Transverse colon (tissue), 4 donors: ENCODE results near the gene TMEM31. TPM values are rescaled to one million over a fixed set of nuclear protein-coding genes. Genes with fewer than 3 reads are reported as not detected.

Experiments
- DNase-seq: peaks from one replicate; pipeline ENCODE4 v3.0.0-alpha.2; 2019
- H3K27ac ChIP-seq, 4 donors: fragments of 200-600 bp; sonication (generic); 2 replicates each; pipeline ENCODE4 v1.5.1; 2016 to 2018; ENCODE audit warnings: inconsistent platforms in 4 of 4
- H3K27me3 ChIP-seq: fragments of 200-600 bp; sonication (generic); 2 replicates; pipeline ENCODE4 v1.5.1; 2017; ENCODE audit warnings: inconsistent platforms
- H3K36me3 ChIP-seq, 4 donors: fragments of 200-600 bp; sonication (generic); 2 replicates each; pipeline ENCODE4 v1.5.1; 2017 to 2019; ENCODE audit warnings: inconsistent platforms in 4 of 4
- H3K4me1 ChIP-seq, 4 donors: fragments of 200-600 bp; sonication (generic); 2 replicates each; pipeline ENCODE4 v1.5.1; 2017 to 2020; ENCODE audit warnings: inconsistent platforms in 4 of 4
- H3K4me3 ChIP-seq, 4 donors: fragments of 200-600 bp; sonication (generic); 1 replicate in 1 of 4; 2 replicates in 3 of 4; pipeline versions ENCODE4 v1.5.1 to v1.6.1; 2017 to 2019; ENCODE audit warnings: inconsistent platforms in 4 of 4
- H3K9me3 ChIP-seq, 2 donors: fragments of 200-600 bp; sonication (generic); 2 replicates each; pipeline ENCODE4 v1.5.1; 2017 to 2019; ENCODE audit warnings: inconsistent platforms in 2 of 2
- CTCF ChIP-seq, 5 experiments: fragments of 200-600 bp in 3 of 5; fragments of 450-650 bp in 2 of 5; sonication (generic) in 3 of 5; IDR thresholded peaks; 1 replicate in 2 of 5; 2 replicates in 3 of 5; pipeline ENCODE4 v1.5.1; 2016 to 2017; ENCODE audit warnings: antibody characterized with exemption in 5 of 5, inconsistent platforms in 3 of 5, mild to moderate bottlenecking in 2 of 5, moderate library complexity in 1 of 5
- EP300 ChIP-seq: sonication (generic); formaldehyde crosslinking; IDR thresholded peaks from one replicate; pipeline ENCODE4 v1.6.1; 2017; ENCODE audit warnings: antibody characterized with exemption, low read depth
- POLR2A ChIP-seq: fragments of 450-650 bp; IDR thresholded peaks from one replicate; pipeline ENCODE4 v1.6.1; 2016; ENCODE audit warnings: antibody characterized with exemption, mild to moderate bottlenecking, moderate library complexity
- POLR2AphosphoS5 ChIP-seq, 3 donors: sonication (generic); formaldehyde crosslinking; IDR thresholded peaks; one replicate each; pipeline ENCODE4 v1.6.1; 2016; ENCODE audit warnings: antibody characterized with exemption in 3 of 3
- WGBS, 2 donors: methylation state at CpG; one replicate each; pipeline ENCODE4 v1.1.5; 2018; ENCODE audit warnings: low coverage in 1 of 2; 5-methylcytosine and 5-hydroxymethylcytosine counted together
- in situ Hi-C, 4 donors: fragments of 200-750 bp; cut with MboI; loops; one replicate each; pipeline versions ENCODE4 v1.15.0 to v1.15.1; 2017; ENCODE audit warnings: low sequenced_read_pairs in 3 of 4, low pct_ligation_motif_present in 1 of 4, low pct_unique_long_range_greater_than_20kb in 1 of 4
- intact Hi-C: fragments of 100-400 bp; cut with DNase I; formaldehyde crosslinking; loops from one replicate; pipeline ENCODE4 v1.15.1; 2023; ENCODE audit warnings: low total_unique reads
- total RNA-seq, 4 donors: library from RNA; depleted of rRNA; stranded (reverse); fragments of >200 nt; gene quantifications; one replicate each; pipeline ENCODE4 v1.1.0, GENCODE V29; 2016

TMEM31 gene
- total RNA-seq: not detected

DNA sequence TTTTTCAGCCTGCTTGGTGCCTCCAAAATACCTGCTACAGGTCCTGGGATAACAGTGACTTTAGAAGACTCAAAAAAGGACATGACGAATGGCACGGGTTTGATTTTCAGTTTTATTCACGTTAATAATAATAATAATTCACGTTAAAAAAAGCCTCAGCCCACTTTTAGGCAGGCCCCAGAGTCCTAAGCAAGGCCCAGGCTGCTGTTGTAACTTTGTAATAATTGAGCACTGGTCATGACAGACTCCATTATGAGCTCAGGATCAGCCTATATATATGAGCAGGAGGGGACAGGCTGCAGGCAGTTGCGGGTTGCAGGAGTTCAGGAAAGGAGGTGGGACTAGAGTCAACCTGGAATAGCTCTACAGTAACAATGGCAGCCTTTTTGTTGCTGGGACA lies at the start of gene TMEM31:
TSS of gene TMEM31 (plus strand) at position 301 of the 400 bp plus-strand sequence. CDS start 1,350 bp downstream, outside the sequence.
- WGBS, 2 donors: 82% methylated on average over 5 of the region's 5 CpGs; no CpG with 5 or more reads in 1 of the 2 donors
- intact Hi-C loops: no loop called here
- no peak for DNase-seq

GRCh38 chrX:103663981-103664762 lies 46.5 kb upstream of the TMEM31 start:
- TF ChIP-seq POLR2AphosphoS5 (IDR thresholded peaks at IDR 0.05): no peak
- no peak for TF ChIP-seq CTCF (IDR thresholded peaks at IDR 0.05)
- no peak for TF ChIP-seq EP300
- no peak for TF ChIP-seq POLR2A
- Histone ChIP-seq H3K9me3 (no peaks in the 10 kb centered on the region), H3K36me3 (no peaks in the 10 kb centered on the region), H3K4me3 (no peak overlapping the region), H3K4me1 (no peaks in the 10 kb centered on the region), H3K27me3 (no peaks in the 10 kb centered on the region), H3K27ac (no peak overlapping the region)
- DNase-seq: no peak
- WGBS, 2 donors: 29 to 48% methylated on average over 6 to 23 of the region's 23 CpGs
- in situ Hi-C loops: no loop called here
- intact Hi-C loops: no loop called here

More for the DNA sequence above, at the start of gene TMEM31:
- in situ Hi-C loops: no loop called here
- no peak within 1 kb of the TSS for H3K4me3 ChIP-seq
- H3K27me3 ChIP-seq: no peaks in the 10 kb centered on the region
- H3K27ac ChIP-seq: no peak within 1 kb of the TSS
- no peaks in the 10 kb centered on the region for H3K9me3 ChIP-seq
- TF ChIP-seq POLR2AphosphoS5 (IDR thresholded peaks at IDR 0.05) (no peak), POLR2A (no peak), CTCF (IDR thresholded peaks at IDR 0.05) (no peak), EP300 (no peak)
- H3K4me1 ChIP-seq: no peaks in the 10 kb centered on the region
- no peaks in the 10 kb centered on the region for H3K36me3 ChIP-seq

DNA sequence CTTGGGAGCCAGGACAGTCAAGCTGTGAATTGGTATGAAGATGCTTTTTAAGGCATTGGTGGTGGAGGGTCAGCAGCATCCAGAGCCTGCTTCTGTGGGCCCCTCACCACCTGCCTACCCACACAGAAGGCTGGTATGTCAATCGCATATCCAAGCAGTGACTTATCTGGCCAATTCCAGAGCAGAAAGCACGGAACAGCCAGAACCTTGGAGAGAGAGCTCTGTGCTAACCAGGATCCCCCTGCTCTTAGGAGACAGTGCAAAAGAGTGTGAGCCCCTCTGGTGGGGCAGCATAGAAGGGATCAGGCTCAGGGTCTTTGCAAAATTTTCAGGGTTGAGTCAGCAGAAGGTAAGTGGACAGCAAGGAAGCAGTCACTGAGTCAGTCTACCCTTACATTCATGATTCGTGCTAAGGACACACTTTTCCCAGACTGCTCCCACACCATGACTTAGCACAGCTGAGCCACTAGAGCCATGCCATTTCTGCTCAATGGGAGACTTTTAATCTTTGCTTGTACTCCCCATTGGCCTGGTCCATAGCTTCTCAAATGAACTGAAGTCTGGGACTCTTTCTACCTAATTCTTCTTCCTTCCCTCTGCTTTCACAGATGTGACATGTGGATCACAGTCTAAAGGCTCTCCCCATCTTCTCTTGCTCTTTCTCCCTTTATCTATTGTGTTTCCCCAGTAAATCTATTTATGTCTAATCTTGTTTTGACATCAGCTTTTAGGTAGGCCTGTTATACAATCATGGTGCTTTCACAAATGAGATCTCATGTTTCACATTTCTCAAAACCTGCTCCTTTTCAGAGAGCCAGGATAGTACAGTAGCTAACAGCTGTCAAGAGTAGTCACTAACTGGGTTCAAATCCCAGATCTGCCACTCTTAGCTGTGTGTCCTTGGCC lies 44.3 kb upstream of the TMEM31 start:
- no peak for DNase-seq
- H3K36me3 ChIP-seq: no peaks in the 10 kb centered on the region
- no peak overlapping the region for H3K27ac ChIP-seq
- in situ Hi-C loops (no loop called here), intact Hi-C loops (no loop called here)
- 66% methylated on average over 3 of the region's 3 CpGs; no CpG with 5 or more reads in 1 of the 2 donors for WGBS, 2 donors
- H3K4me1 ChIP-seq: no peaks in the 10 kb centered on the region
- H3K9me3 ChIP-seq: no peaks in the 10 kb centered on the region
- H3K4me3 ChIP-seq: no peak overlapping the region
- no peaks in the 10 kb centered on the region for H3K27me3 ChIP-seq
- no peak for TF ChIP-seq POLR2A
- no peak for TF ChIP-seq EP300
- no peak for TF ChIP-seq CTCF (IDR thresholded peaks at IDR 0.05)
- no peak for TF ChIP-seq POLR2AphosphoS5 (IDR thresholded peaks at IDR 0.05)

DNA sequence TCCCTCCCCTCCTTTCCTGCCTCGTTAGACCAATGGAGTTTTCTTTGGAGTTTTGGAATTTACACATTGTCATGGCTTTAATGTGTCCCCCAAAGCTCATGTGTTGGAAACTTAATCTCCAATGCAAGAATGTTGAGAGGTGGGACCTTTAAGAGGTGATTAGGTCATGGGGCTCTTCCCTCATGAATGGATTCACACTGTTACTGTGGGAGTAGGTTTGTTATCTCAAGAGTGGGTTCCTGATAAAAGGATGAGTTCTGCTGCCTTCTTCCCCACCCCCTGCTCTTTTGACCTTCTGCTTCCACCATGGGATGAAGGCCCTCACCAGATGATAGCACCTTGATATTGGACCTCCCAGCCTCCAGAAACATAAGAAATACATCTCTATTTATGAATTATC lies 41.0 kb upstream of the TMEM31 start:
- Histone ChIP-seq H3K27me3 (no peaks in the 10 kb centered on the region), H3K36me3 (no peaks in the 10 kb centered on the region), H3K4me3 (no peak overlapping the region), H3K4me1 (no peaks in the 10 kb centered on the region), H3K27ac (no peak overlapping the region), H3K9me3 (no peaks in the 10 kb centered on the region)
- DNase-seq: no peak
- intact Hi-C loops (no loop called here), in situ Hi-C loops (no loop called here)
- TF ChIP-seq EP300 (no peak), POLR2A (no peak), CTCF (IDR thresholded peaks at IDR 0.05) (no peak), POLR2AphosphoS5 (IDR thresholded peaks at IDR 0.05) (no peak)
- WGBS, 2 donors: 56 to 100% methylated on average over 1 of the region's 1 CpG
